Measurements from ENCODE around the gene BAIAP2L1. TPM values are rescaled to one million over a fixed set of nuclear protein-coding genes. Genes with fewer than 3 reads are reported as not detected.

BAIAP2L1 gene
- total RNA-seq, 1 experiment from 2014 or later, result 120 TPM

DNA sequence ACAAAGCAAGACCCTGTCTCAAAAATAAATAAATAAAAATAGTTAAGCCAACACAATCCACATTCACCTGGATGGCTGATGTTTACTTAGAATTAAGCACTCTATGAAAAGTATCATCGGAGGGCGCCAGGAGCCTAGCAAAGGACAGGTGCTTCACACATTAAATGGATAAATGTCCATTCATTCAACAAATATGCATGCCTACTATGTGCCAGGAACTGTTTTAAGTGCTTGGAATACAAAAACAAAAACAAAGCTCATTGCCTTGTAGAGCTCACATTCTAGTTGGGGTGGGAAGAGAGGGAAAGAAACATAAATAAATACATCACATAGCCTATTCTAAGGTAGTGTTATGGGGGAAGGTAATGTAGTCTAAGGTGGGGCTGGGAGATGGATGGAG is 4.1 kb downstream of the BAIAP2L1 start:
- Histone ChIP-seq H3K4me1 (ENCODE audit: control insufficient read depth, insufficient read depth, low read length) (peaks cover 36% of the 10 kb centered on the region), H3K36me3 (ENCODE audit: control insufficient read depth, insufficient read depth, low read length) (no peaks in the 10 kb centered on the region; the same call in 1 of the 2 replicates), H3K4me3 (ENCODE audit: low read depth in 2 of 2, low read length in 2 of 2) (no peak overlapping the region), H3K27me3 (ENCODE audit: control insufficient read depth, insufficient read depth, low read length) (no peaks in the 10 kb centered on the region), H3K9me3 (ENCODE audit: control insufficient read depth, insufficient read depth, low read depth, low read length) (no peaks in the 10 kb centered on the region; the same call in 1 of the 2 replicates), H3K27ac (ENCODE audit: low read length) (peak overlapping the region; percentile 26)
- CTCF ChIA-PET, result no interaction called here
- no TSS peak for BruUV-seq (replicated peaks)
- ATAC-seq (no peak), DNase-seq (ENCODE audit: low read depth, low spot score) (no peak)
- TF ChIP-seq SIN3A (IDR thresholded peaks at IDR 0.05; ENCODE audit: borderline replicate concordance, insufficient read depth, low read depth, low read length), result no peak
- TF ChIP-seq, protein P1, sequence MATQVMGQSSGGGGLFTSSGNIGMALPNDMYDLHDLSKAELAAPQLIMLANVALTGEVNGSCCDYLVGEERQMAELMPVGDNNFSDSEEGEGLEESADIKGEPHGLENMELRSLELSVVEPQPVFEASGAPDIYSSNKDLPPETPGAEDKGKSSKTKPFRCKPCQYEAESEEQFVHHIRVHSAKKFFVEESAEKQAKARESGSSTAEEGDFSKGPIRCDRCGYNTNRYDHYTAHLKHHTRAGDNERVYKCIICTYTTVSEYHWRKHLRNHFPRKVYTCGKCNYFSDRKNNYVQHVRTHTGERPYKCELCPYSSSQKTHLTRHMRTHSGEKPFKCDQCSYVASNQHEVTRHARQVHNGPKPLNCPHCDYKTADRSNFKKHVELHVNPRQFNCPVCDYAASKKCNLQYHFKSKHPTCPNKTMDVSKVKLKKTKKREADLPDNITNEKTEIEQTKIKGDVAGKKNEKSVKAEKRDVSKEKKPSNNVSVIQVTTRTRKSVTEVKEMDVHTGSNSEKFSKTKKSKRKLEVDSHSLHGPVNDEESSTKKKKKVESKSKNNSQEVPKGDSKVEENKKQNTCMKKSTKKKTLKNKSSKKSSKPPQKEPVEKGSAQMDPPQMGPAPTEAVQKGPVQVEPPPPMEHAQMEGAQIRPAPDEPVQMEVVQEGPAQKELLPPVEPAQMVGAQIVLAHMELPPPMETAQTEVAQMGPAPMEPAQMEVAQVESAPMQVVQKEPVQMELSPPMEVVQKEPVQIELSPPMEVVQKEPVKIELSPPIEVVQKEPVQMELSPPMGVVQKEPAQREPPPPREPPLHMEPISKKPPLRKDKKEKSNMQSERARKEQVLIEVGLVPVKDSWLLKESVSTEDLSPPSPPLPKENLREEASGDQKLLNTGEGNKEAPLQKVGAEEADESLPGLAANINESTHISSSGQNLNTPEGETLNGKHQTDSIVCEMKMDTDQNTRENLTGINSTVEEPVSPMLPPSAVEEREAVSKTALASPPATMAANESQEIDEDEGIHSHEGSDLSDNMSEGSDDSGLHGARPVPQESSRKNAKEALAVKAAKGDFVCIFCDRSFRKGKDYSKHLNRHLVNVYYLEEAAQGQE (IDR thresholded peaks at IDR 0.05; ENCODE audit: insufficient read depth in 1 of 2, low read depth in 2 of 2, low read length in 1 of 2), result no peak
- TF ChIP-seq TCF7L2 (IDR thresholded peaks at IDR 0.05; ENCODE audit: low read depth, low read length), result no peak
- no peak for TF ChIP-seq POLR2AphosphoS5 (IDR thresholded peaks at IDR 0.05; ENCODE audit: low read depth, low read length)
- TF ChIP-seq, protein P2, sequence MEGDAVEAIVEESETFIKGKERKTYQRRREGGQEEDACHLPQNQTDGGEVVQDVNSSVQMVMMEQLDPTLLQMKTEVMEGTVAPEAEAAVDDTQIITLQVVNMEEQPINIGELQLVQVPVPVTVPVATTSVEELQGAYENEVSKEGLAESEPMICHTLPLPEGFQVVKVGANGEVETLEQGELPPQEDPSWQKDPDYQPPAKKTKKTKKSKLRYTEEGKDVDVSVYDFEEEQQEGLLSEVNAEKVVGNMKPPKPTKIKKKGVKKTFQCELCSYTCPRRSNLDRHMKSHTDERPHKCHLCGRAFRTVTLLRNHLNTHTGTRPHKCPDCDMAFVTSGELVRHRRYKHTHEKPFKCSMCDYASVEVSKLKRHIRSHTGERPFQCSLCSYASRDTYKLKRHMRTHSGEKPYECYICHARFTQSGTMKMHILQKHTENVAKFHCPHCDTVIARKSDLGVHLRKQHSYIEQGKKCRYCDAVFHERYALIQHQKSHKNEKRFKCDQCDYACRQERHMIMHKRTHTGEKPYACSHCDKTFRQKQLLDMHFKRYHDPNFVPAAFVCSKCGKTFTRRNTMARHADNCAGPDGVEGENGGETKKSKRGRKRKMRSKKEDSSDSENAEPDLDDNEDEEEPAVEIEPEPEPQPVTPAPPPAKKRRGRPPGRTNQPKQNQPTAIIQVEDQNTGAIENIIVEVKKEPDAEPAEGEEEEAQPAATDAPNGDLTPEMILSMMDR (IDR thresholded peaks at IDR 0.05), result no peak
- intact Hi-C loops (cut with micrococcal nuclease; ENCODE audit: unreplicated experiment) (no loop called here), in situ Hi-C loops (cut with HindIII; ENCODE audit: low pct_unique_long_range_greater_than_20kb, low sequenced_read_pairs) (loop anchor here (25.0 kb wide), 1 partner anchor 109 kb away; the partner anchor contains the start of gene BRI3)
- POLR2A ChIA-PET, result no interaction called here

DNA sequence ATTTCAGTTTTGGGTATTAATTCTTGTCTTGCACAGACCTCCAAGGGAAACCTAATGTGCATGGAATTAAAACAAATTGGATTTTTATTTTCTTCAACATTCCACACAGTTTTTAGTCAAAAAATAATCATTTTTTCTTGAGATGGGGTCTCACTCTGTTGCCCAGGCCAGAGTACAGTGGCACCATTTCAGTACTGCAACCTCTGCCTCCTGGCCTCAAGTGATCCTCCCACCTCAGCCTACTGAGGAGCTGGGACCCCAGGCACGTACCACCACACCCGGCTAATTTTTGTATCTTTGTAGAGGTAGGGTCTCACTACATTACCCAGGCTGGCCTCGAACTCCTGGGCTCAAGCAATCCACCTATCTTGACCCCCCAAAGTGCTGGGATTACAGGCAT is 4.9 kb downstream of the BAIAP2L1 start:
- ChIA-PET CTCF (no interaction called here), POLR2A (interaction anchor here (0.7 kb wide), 1 partner anchor 19 kb away, joined by 5 read pairs; no protein-coding TSS in a partner anchor)
- DNase-seq (ENCODE audit: low read depth, low spot score) (no peak), ATAC-seq (no peak)
- intact Hi-C loops (cut with micrococcal nuclease; ENCODE audit: unreplicated experiment) (no loop called here), in situ Hi-C loops (cut with HindIII; ENCODE audit: low pct_unique_long_range_greater_than_20kb, low sequenced_read_pairs) (loop anchor here (25.0 kb wide), 1 partner anchor 109 kb away; the partner anchor contains the start of gene BRI3)
- BruUV-seq (replicated peaks), result no TSS peak
- Histone ChIP-seq H3K4me1 (ENCODE audit: control insufficient read depth, insufficient read depth, low read length) (peaks cover 34% of the 10 kb centered on the region), H3K27me3 (ENCODE audit: control insufficient read depth, insufficient read depth, low read length) (no peaks in the 10 kb centered on the region), H3K36me3 (ENCODE audit: control insufficient read depth, insufficient read depth, low read length) (no peaks in the 10 kb centered on the region; the same call in 1 of the 2 replicates), H3K9me3 (ENCODE audit: control insufficient read depth, insufficient read depth, low read depth, low read length) (no peaks in the 10 kb centered on the region; the same call in 1 of the 2 replicates), H3K4me3 (ENCODE audit: low read depth in 2 of 2, low read length in 2 of 2) (no peak overlapping the region), H3K27ac (ENCODE audit: low read length) (peak overlapping the region; percentile 41)
- TF ChIP-seq TCF7L2 (IDR thresholded peaks at IDR 0.05; ENCODE audit: low read depth, low read length), result no peak
- TF ChIP-seq, protein P2 (IDR thresholded peaks at IDR 0.05), result no peak
- TF ChIP-seq, protein P1 (IDR thresholded peaks at IDR 0.05; ENCODE audit: insufficient read depth in 1 of 2, low read depth in 2 of 2, low read length in 1 of 2), result no peak
- no peak for TF ChIP-seq POLR2AphosphoS5 (IDR thresholded peaks at IDR 0.05; ENCODE audit: low read depth, low read length)

Measured in Panc1 (cell line).